K562 (cell line): Measurements from ENCODE around the gene NTRK1. TPM values are rescaled to one million over a fixed set of nuclear protein-coding genes. Genes with fewer than 3 reads are reported as not detected.

ENCODE experiments used
- ARNT ChIP-seq, 2 experiments: fragments of 450-650 bp; IDR thresholded peaks; 2 replicates each; pipeline ENCODE4 v1.6.1; 2016; ENCODE audit warnings: mild to moderate bottlenecking in 1 of 2
- CBFA2T2 ChIP-seq: fragments of 450-650 bp; conservative IDR thresholded peaks from 2 replicates; pipeline ENCODE4 v1.6.1; 2017; ENCODE audit warnings: mild to moderate bottlenecking
- CREBBP ChIP-seq: IDR thresholded peaks from one replicate; pipeline ENCODE4 v1.6.1; 2012; ENCODE audit warnings: low read depth, mild to moderate bottlenecking, control low read depth, inconsistent platforms, low read length
- CREM ChIP-seq: IDR thresholded peaks from 2 replicates; pipeline ENCODE4 v1.6.1; 2014; ENCODE audit warnings: antibody characterized with exemption, low read depth
- FOXJ3 ChIP-seq: sonication (generic); formaldehyde crosslinking; IDR thresholded peaks from 2 replicates; pipeline ENCODE4 v1.4.0; 2020; ENCODE audit warnings: mild to moderate bottlenecking, missing genetic modification reagents
- HDAC1 ChIP-seq, 2 experiments: fragments of 450-650 bp; IDR thresholded peaks; 2 replicates each; pipeline ENCODE4 v1.6.1; 2016 to 2017; ENCODE audit warnings: inconsistent platforms in 1 of 2, mild to moderate bottlenecking in 1 of 2, moderate library complexity in 1 of 2
- KLF6 ChIP-seq: fragments of 250-450 bp; sonication (Bioruptor Pico); IDR thresholded peaks from 2 replicates; pipeline ENCODE4 v1.4.0; 2020; ENCODE audit warnings: mild to moderate bottlenecking, moderate library complexity, borderline replicate concordance
- NEUROD1 ChIP-seq: fragments of 150-350 bp; IDR thresholded peaks from 2 replicates; pipeline ENCODE4 v1.6.1; 2014; ENCODE audit warnings: borderline replicate concordance, low read length, low read depth; ENCODE audit not compliant: partially characterized antibody
- RBM14 ChIP-seq: fragments of 200-400 bp; formaldehyde crosslinking; IDR thresholded peaks from 2 replicates; pipeline ENCODE4 v1.6.1; 2018; ENCODE audit warnings: low read depth, mild to moderate bottlenecking, low read length, moderate library complexity, borderline replicate concordance; ENCODE audit not compliant: insufficient read depth
- SETDB1 ChIP-seq: IDR thresholded peaks from one replicate; pipeline ENCODE4 v1.6.1; 2012; ENCODE audit warnings: low read length, control low read depth, inconsistent platforms
- SIX5 ChIP-seq, 2 experiments: IDR thresholded peaks; 2 replicates each; pipeline ENCODE4 v1.6.1; 2011; ENCODE audit warnings: low read length in 2 of 2, borderline replicate concordance in 1 of 2, low read depth in 1 of 2, mild to moderate bottlenecking in 1 of 2, moderate library complexity in 1 of 2; ENCODE audit not compliant: insufficient read depth in 1 of 2
- SLC30A9 ChIP-seq: fragments of 250-450 bp; sonication (Bioruptor Pico); IDR thresholded peaks from 2 replicates; pipeline ENCODE4 v1.8.0; 2022; ENCODE audit warnings: mild to moderate bottlenecking, moderate library complexity
- SMAD1 ChIP-seq: fragments of 150-350 bp; IDR thresholded peaks from 2 replicates; pipeline ENCODE4 v1.6.1; 2014; ENCODE audit warnings: low read length, low read depth; ENCODE audit not compliant: partially characterized antibody
- ZKSCAN3 ChIP-seq: fragments of 250-450 bp; sonication (Bioruptor Pico); IDR thresholded peaks from 2 replicates; pipeline ENCODE4 v1.4.0; 2020
- ZNF124 ChIP-seq: sonication (generic); formaldehyde crosslinking; IDR thresholded peaks from 2 replicates; pipeline ENCODE4 v1.8.1; 2022; ENCODE audit warnings: missing genetic modification reagents
- ZNF143 ChIP-seq: sonication (generic); formaldehyde crosslinking; IDR thresholded peaks from 2 replicates; pipeline ENCODE4 v1.9.0; 2022; ENCODE audit warnings: mild to moderate bottlenecking, missing genetic modification reagents
- ZNF232 ChIP-seq: sonication (generic); formaldehyde crosslinking; IDR thresholded peaks from 2 replicates; pipeline ENCODE4 v1.8.0; 2022; ENCODE audit warnings: mild to moderate bottlenecking, missing genetic modification reagents
- ZNF282 ChIP-seq: sonication (generic); formaldehyde crosslinking; IDR thresholded peaks from 2 replicates; pipeline ENCODE4 v1.8.1; 2023; ENCODE audit warnings: missing genetic modification reagents
- ZNF444 ChIP-seq: fragments of 250-450 bp; sonication (Bioruptor Pico); IDR thresholded peaks from 2 replicates; pipeline ENCODE4 v1.4.0; 2020; ENCODE audit warnings: mild to moderate bottlenecking, moderate library complexity
- ZNF551 ChIP-seq: fragments of 250-450 bp; sonication (Bioruptor Pico); IDR thresholded peaks from 2 replicates; pipeline ENCODE4 v1.5.0; 2021; ENCODE audit warnings: mild to moderate bottlenecking, moderate library complexity
- ZNF561 ChIP-seq: fragments of 450-650 bp; formaldehyde crosslinking; conservative IDR thresholded peaks from 2 replicates; pipeline ENCODE4 v1.4.0; 2020; ENCODE audit warnings: mild to moderate bottlenecking, moderate library complexity
- ZNF717 ChIP-seq: fragments of 250-450 bp; sonication (Bioruptor Pico); IDR thresholded peaks from 2 replicates; pipeline ENCODE4 v1.5.0; 2021
- polyA plus RNA-seq, 8 experiments: library from polyadenylated mRNA; depleted of rRNA in 4 of 8; stranded (reverse) in 5 of 8; unstranded in 3 of 8; fragments of >200 nt; fragmentation: Nextera tagmentation in 2 of 8; fragmentation: Illumina TruSeq in 1 of 8; extraction: Ambion mirVana in 2 of 8; extraction: Trizol in 1 of 8; gene quantifications; 2 replicates each; pipeline versions ENCODE4 v1.2.1 to v1.2.3, GENCODE V29; 2011 to 2014; ENCODE audit warnings: inconsistent platforms in 1 of 8, missing spikeins in 1 of 8
- total RNA-seq, 7 experiments: library from RNA; depleted of rRNA in 6 of 7; stranded (reverse); fragments of >200 nt in 6 of 7; fragmentation: Illumina TruSeq in 2 of 7; extraction: Trizol in 2 of 7; gene quantifications; 2 replicates each; pipeline versions ENCODE4 v1.2.1 to v1.2.3, GENCODE V29; 2011 to 2021; ENCODE audit warnings: low replicate concordance in 1 of 7
- TF ChIP-seq, protein P1 (sequence below): IDR thresholded peaks from 3 replicates; pipeline ENCODE4 v1.6.1; 2011; ENCODE audit warnings: borderline replicate concordance, mild to moderate bottlenecking; ENCODE audit not compliant: insufficient read length, insufficient read depth
- TF ChIP-seq, protein P2 (sequence below): fragments of 200-800 bp; sonication (Bioruptor generic); IDR thresholded peaks from 2 replicates; pipeline ENCODE4 v1.6.1; 2016; ENCODE audit warnings: missing genetic modification characterization, missing compliant biosample characterization
- TF ChIP-seq, protein P3 (sequence below): fragments of 250-450 bp; sonication (Bioruptor Pico); IDR thresholded peaks from 2 replicates; pipeline ENCODE4 v1.5.0; 2021

Gene NTRK1
- total and polyA plus RNA-seq, 9 of the 15 experiments (the other 6 are each of a cell fraction or from before 2014, with no cell fraction given): 0.46 to 30.0 (median 7.9) TPM

DNA sequence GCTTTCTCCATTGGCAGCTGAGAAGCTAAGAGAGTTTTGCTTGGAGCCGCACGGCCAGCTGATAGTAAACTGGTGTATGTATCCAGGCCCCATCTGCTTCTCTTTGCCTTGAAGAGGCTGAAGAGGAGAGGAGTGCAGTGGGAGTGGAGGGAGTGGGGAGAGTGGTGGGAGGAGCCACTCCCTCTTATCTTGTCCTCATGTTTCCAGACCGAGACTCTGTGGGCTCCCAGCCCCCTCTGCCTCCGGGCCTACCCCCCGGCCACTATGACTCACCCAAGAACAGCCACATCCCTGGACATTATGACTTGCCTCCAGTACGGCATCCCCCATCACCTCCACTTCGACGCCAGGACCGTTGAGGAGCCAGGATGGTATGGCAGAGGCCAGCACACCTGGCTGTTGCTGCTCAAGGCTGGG lies 53.8 kb downstream of the NTRK1 start (continued):
- TF ChIP-seq ZNF282 (CRISPR knock-in tag) (no peak), SIX5 (IDR thresholded peaks at IDR 0.05; ENCODE audit: borderline replicate concordance in 1 of 2, insufficient read depth in 1 of 2, low read depth in 1 of 2, low read length in 2 of 2) (no peak), ZNF561 (CRISPR knock-in tag) (no peak), NEUROD1 (peak; percentile 65), ZNF143 (no peak), CBFA2T2 (peak; percentile 61), ZNF232 (CRISPR knock-in tag) (no peak), ZNF444 (CRISPR knock-in tag) (no peak), SLC30A9 (CRISPR knock-in tag) (no peak), RBM14 (no peak), CREBBP (no peak), ZNF124 (CRISPR knock-in tag) (no peak), SMAD1 (peak; percentile 32), ZNF551 (no peak), ZNF717 (CRISPR knock-in tag) (no peak), SETDB1 (no peak), FOXJ3 (CRISPR knock-in tag) (no peak), CREM (peak; percentile 59), KLF6 (CRISPR knock-in tag) (no peak), HDAC1 (IDR thresholded peaks at IDR 0.05) (peak in 1 of 2 experiments; percentile 80; a peak in 1 of 4 replicates), ARNT (IDR thresholded peaks at IDR 0.05) (no peak), ZKSCAN3 (CRISPR knock-in tag) (no peak)
- TF ChIP-seq, protein P1, sequence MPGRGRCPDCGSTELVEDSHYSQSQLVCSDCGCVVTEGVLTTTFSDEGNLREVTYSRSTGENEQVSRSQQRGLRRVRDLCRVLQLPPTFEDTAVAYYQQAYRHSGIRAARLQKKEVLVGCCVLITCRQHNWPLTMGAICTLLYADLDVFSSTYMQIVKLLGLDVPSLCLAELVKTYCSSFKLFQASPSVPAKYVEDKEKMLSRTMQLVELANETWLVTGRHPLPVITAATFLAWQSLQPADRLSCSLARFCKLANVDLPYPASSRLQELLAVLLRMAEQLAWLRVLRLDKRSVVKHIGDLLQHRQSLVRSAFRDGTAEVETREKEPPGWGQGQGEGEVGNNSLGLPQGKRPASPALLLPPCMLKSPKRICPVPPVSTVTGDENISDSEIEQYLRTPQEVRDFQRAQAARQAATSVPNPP: no peak
- TF ChIP-seq, protein P2, sequence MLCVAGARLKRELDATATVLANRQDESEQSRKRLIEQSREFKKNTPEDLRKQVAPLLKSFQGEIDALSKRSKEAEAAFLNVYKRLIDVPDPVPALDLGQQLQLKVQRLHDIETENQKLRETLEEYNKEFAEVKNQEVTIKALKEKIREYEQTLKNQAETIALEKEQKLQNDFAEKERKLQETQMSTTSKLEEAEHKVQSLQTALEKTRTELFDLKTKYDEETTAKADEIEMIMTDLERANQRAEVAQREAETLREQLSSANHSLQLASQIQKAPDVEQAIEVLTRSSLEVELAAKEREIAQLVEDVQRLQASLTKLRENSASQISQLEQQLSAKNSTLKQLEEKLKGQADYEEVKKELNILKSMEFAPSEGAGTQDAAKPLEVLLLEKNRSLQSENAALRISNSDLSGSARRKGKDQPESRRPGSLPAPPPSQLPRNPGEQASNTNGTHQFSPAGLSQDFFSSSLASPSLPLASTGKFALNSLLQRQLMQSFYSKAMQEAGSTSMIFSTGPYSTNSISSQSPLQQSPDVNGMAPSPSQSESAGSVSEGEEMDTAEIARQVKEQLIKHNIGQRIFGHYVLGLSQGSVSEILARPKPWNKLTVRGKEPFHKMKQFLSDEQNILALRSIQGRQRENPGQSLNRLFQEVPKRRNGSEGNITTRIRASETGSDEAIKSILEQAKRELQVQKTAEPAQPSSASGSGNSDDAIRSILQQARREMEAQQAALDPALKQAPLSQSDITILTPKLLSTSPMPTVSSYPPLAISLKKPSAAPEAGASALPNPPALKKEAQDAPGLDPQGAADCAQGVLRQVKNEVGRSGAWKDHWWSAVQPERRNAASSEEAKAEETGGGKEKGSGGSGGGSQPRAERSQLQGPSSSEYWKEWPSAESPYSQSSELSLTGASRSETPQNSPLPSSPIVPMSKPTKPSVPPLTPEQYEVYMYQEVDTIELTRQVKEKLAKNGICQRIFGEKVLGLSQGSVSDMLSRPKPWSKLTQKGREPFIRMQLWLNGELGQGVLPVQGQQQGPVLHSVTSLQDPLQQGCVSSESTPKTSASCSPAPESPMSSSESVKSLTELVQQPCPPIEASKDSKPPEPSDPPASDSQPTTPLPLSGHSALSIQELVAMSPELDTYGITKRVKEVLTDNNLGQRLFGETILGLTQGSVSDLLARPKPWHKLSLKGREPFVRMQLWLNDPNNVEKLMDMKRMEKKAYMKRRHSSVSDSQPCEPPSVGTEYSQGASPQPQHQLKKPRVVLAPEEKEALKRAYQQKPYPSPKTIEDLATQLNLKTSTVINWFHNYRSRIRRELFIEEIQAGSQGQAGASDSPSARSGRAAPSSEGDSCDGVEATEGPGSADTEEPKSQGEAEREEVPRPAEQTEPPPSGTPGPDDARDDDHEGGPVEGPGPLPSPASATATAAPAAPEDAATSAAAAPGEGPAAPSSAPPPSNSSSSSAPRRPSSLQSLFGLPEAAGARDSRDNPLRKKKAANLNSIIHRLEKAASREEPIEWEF (CRISPR knock-in tag): no peak
- TF ChIP-seq, protein P3, sequence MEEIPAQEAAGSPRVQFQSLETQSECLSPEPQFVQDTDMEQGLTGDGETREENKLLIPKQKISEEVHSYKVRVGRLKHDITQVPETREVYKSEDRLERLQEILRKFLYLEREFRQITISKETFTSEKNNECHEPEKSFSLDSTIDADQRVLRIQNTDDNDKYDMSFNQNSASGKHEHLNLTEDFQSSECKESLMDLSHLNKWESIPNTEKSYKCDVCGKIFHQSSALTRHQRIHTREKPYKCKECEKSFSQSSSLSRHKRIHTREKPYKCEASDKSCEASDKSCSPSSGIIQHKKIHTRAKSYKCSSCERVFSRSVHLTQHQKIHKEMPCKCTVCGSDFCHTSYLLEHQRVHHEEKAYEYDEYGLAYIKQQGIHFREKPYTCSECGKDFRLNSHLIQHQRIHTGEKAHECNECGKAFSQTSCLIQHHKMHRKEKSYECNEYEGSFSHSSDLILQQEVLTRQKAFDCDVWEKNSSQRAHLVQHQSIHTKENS: no peak
